ENCODE data around the gene CRELD2. TPM values are rescaled to one million over a fixed set of nuclear protein-coding genes. Genes with fewer than 3 reads are reported as not detected.

CRELD2 gene
- total RNA-seq, 2 experiments from 2014 or later: 15.2 to 16.4 TPM

DNA sequence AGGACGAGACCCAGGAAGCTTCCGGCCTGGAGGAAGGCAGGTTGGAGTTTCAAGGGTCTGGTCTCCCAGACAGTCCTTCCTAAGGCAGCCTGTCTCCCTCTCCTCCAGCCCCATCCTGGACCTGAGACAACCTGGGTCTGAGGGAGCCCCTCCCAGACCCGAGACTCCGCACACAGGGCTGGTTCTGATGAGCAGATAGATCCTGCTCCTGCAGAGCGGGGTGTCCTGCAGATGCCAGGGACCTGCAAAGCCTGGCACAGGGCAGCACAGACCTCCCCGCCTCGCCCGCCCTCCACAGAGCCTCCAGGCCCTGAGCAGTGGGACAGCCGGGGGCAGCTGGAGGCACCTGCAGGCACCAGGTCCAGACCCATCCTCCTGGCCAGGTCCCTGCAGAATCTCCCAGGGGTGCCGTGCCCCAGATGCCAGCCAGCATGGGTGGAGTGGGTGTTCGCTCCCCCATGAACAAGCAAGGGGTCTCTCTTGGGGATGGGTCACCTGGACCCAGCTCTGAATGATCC is 49.9 kb downstream of the CRELD2 start:
- intact Hi-C loops (cut with DNase I, micrococcal nuclease): no loop called here
- Mint-ChIP-seq H3K27ac (no peak overlapping the region), H3K9me3 (ENCODE audit: low read depth) (no peaks in the 10 kb centered on the region), H3K27me3 (no peaks in the 10 kb centered on the region), H3K4me1 (peaks cover 47% of the 10 kb centered on the region), H3K36me3 (ENCODE audit: low read depth) (peaks cover 17% of the 10 kb centered on the region), H3K4me3 (no peak overlapping the region)
- ATAC-seq: no peak
- POLR2A ChIA-PET: no interaction called here
- DNase-seq: peak; percentile 40
- CTCF ChIA-PET: no interaction called here

DNA sequence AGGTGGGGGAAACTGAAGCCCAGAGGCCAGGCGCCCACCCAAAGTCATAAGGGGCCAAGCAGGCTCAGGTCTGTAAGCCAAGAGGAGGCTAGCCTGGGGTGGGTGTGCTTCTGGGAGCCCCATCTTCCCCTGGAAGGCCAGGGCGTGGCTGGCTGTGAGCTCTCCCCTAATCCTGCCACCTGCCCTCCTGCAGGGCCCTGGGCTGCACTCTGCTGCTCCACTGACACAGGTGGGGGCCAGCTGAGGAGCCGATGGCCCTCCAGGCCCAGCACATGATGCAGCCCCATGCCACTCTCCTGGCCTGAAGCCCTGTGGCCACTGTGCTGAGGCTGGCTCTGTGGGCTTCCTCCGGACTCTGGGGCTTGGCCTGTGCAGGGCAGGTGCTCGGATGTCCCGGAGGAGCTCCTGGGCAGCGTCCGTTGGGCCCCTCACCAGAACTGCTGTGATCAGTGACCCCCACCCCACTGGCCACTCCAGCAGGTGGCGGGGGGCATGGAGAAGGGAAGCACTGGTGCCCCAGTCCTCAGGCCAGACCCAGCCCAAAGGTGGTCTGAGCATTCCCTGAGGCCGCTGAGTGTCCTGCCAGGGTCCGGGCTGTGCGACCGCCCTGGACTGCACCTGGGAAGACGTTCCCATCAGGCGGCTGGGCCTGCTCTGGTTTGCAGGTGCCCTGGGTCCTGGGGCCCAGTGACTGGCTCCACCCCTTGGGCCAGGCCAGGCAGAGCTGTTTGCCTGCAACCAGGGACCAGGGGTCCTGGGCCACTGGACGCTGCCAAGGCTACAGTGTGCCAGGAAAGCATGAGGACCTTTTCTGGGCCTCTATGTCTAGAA is 50.6 kb downstream of the CRELD2 start:
- Mint-ChIP-seq H3K4me3 (no peak overlapping the region), H3K36me3 (ENCODE audit: low read depth) (peaks cover 10% of the 10 kb centered on the region), H3K4me1 (peaks cover 43% of the 10 kb centered on the region), H3K27ac (no peak overlapping the region), H3K27me3 (no peaks in the 10 kb centered on the region), H3K9me3 (ENCODE audit: low read depth) (no peaks in the 10 kb centered on the region)
- POLR2A ChIA-PET: no interaction called here
- DNase-seq (no peak), ATAC-seq (no peak)
- CTCF ChIA-PET: no interaction called here
- intact Hi-C loops (cut with DNase I, micrococcal nuclease): no loop called here

DNA sequence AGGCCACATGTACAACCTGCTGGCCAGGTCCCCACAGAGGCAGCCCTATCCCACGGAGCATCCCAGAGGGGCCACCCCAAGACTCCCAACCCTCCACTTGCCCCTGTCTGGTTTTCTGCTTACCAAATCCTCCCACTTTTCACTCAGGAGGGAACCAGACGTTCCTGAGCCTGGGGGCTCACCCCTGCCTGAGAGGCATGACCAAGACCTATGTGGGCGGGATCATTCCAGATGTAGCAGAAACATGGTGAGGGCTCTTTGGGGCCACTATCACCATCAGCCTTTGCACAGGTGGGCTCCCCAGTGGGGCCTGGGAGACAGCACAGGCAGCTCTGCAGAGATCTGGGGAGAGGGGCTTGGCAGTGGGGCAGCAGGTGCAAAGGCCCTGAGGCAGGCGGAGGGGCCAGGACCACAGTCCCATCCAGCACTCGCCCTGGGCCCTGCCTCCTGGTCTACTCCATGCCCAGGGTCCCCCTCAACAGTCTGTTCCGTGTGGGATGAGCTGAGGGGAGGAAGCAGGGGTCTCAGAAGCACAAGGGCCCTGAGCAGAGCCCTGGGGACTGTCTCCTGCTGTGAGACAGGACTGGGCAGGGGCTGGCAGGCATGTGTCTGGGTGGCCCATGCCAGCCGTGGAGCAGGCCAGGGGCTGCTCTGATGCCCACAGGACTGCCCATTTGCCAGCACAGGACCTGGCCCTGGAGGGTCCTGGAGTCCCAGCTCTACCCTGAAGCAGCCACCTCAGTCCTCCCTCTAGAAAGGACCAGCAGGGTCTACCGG is 51.5 kb downstream of the CRELD2 start:
- Mint-ChIP-seq H3K4me1 (peaks cover 35% of the 10 kb centered on the region), H3K4me3 (no peak overlapping the region), H3K27me3 (no peaks in the 10 kb centered on the region), H3K36me3 (ENCODE audit: low read depth) (peaks cover 4% of the 10 kb centered on the region), H3K9me3 (ENCODE audit: low read depth) (no peaks in the 10 kb centered on the region), H3K27ac (peak overlapping the region; percentile 93)
- ChIA-PET POLR2A (no interaction called here), CTCF (no interaction called here)
- peak; percentile 16 for DNase-seq
- intact Hi-C loops (cut with DNase I, micrococcal nuclease): loop anchor here (2.0 to 5.0 kb wide), 5 partner anchors 33 to 221 kb away; partner anchors contain the start of gene ZBED4 (in 1 of the 2)
- peak; percentile 0 for ATAC-seq

DNA sequence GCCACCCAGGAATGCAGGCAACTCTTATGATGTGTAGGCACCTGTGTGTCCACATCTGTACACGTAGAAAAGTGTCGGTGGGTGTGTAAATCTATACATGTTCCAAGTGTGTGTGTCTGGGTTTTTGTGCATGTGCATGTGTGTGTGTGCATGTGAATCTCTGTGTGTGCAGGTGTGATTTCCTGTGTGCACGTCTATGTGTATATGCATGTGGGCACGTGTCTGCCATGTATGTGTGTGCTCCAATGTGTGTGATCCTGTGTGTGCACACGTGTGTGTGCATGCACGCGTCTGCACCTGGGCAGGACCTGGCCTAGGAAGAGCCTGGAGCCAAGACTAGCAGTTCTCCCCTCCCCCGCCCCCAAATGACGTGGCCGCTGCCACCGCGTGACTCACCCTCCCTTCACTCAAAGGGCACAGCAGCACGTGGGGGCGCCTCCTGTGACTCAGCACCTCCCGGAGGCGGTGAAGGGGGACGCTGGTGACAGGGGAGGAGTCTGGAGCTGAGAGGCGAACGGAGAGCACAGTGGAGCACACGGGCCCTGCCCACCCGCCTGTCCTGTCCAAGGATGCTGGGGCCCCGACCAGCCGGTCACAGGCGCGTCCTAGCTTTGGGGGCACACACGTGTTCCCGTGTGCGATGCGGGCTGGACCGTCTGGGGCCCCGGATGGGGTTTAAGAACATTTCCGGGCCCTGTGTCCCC is 52.2 kb downstream of the CRELD2 start:
- H3K27me3 Mint-ChIP-seq: no peaks in the 10 kb centered on the region
- ChIA-PET POLR2A (interaction anchor here (0.5 to 2.5 kb wide), 4 partner anchors 8 to 650 kb away, joined by 3 to 21 read pairs (median 3); no protein-coding TSS in a partner anchor), CTCF (interaction anchor here (0.7 to 1.3 kb wide), 2 partner anchors 38 to 60 kb away, joined by 3 to 4 read pairs; no protein-coding TSS in a partner anchor)
- peaks cover 6% of the 10 kb centered on the region for H3K36me3 Mint-ChIP-seq (ENCODE audit: low read depth)
- H3K4me3 Mint-ChIP-seq: no peak overlapping the region
- peak; percentile 87 for ATAC-seq
- intact Hi-C loops (cut with DNase I, micrococcal nuclease): loop anchor here (2.0 to 5.0 kb wide), 5 partner anchors 34 to 220 kb away; partner anchors contain the start of gene ZBED4 (in 1 of the 2)
- peaks cover 4% of the 10 kb centered on the region for H3K9me3 Mint-ChIP-seq (ENCODE audit: low read depth)
- DNase-seq: peak; percentile 99
- H3K27ac Mint-ChIP-seq: peak overlapping the region; percentile 93
- H3K4me1 Mint-ChIP-seq: peaks cover 38% of the 10 kb centered on the region

DNA sequence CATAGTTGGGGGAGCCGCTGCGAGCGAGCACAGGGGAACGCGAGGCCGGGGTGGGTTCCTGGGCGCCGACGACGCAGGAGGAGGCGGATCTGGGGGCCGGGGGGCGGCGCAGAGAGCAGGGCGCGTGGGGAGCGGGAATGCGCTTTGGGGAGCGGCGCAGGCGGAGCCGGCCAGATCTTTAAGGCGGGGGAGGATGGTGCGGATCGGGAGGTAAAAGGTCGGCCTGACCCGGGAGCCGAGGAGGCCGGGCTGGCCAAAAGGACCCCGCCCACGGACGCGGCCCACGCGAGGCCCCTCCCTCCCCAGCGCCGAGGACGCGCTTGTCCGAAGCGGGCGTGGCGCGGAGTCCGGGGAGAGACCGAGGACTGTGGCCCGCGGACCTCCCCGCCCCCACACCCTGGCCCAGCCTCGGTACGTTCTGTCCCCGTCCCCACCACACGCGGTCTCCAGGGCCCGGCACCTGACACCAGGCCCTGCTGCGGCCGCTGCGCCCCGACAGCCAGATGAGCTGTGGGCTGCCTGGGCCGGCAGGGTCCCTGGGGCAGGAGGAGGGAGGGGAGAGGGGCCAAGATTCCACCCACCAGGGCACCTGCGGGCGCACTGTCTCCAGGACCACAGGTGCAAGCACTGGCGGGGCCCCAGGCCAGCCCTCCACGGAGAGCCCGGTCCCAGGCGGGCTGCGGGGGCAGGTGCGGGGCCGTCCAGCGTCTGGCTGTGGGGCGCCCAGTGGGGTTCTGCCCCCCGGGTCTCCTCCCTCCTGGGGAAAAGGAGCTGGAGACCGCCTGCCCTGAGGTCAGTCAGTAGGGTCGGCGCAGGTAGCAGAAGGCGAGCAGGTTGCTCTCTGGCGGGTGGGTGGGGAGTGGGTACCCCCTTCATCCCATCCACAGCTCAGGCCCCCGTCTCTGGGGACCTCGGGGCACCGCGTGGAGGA is 53.1 kb downstream of the CRELD2 start:
- intact Hi-C loops (cut with DNase I, micrococcal nuclease): loop anchor here (2.0 to 5.0 kb wide), 5 partner anchors 35 to 219 kb away; partner anchors contain the start of gene ZBED4 (in 1 of the 2)
- DNase-seq: peak; percentile 90
- ATAC-seq: peak; percentile 49
- ChIA-PET POLR2A (interaction anchor here (0.6 to 2.5 kb wide), 6 partner anchors 9 to 649 kb away, joined by 3 to 21 read pairs (median 4); no protein-coding TSS in a partner anchor), CTCF (interaction anchor here (0.6 to 1.3 kb wide), 4 partner anchors 10 to 59 kb away, joined by 3 to 5 read pairs (median 4); no protein-coding TSS in a partner anchor)
- peak overlapping the region; percentile 93 for H3K27ac Mint-ChIP-seq
- H3K36me3 Mint-ChIP-seq (ENCODE audit: low read depth): peaks cover 6% of the 10 kb centered on the region
- no peak overlapping the region for H3K4me3 Mint-ChIP-seq
- peaks cover 4% of the 10 kb centered on the region for H3K9me3 Mint-ChIP-seq (ENCODE audit: low read depth)
- peaks cover 38% of the 10 kb centered on the region for H3K4me1 Mint-ChIP-seq
- H3K27me3 Mint-ChIP-seq: no peaks in the 10 kb centered on the region

DNA sequence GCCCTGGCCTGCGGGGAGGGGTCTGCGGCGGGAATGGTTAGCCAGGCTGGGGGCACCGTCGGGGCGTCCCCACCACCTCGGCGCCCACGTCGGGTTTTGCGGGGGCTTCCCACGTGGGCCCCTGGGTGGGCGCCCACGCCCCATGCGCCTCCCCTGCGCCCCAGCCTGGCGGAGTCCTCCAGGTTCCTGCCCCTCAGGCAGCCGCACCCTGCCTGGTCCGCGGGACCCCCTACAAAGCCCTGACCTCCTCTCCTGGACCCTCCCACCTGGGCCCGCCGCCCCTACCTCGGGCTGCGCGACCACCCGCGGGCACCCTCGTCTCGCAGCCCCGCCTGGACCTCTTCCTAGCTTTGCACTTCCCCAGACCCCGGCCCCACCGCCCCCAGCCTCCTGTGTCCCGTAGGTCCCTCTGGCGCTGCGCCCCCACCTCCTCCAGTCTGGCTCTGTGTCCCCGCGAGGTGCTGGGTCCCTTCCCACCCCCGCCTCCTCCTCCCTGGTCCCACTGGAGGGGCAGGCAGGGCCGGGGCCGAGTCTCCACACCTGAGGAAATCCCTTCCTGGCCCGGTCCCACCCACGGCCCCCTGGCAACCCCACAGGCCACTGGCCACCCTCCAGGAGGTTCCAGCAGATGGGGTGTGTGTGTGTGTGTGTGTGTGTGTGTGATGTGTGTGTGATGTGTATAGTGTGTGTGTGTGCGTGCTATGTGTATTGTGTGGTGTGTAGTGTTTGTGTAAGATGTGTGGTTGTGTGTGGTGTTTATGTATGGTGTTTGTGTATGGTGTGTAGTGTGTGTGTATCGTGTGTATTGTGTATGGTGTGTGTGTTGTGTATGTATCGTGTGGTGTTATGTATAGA is 54.0 kb downstream of the CRELD2 start:
- no peak for ATAC-seq
- Mint-ChIP-seq H3K27ac (no peak overlapping the region), H3K36me3 (ENCODE audit: low read depth) (peaks cover 9% of the 10 kb centered on the region), H3K4me1 (peaks cover 38% of the 10 kb centered on the region), H3K9me3 (ENCODE audit: low read depth) (peaks cover 4% of the 10 kb centered on the region), H3K4me3 (no peak overlapping the region), H3K27me3 (no peaks in the 10 kb centered on the region)
- CTCF ChIA-PET: interaction anchor here (0.6 to 0.8 kb wide), 2 partner anchors 11 to 42 kb away, joined by 3 to 5 read pairs; no protein-coding TSS in a partner anchor
- intact Hi-C loops (cut with DNase I, micrococcal nuclease): loop anchor here in 1 of 2 experiments (5.0 kb wide), 1 partner anchor 205 kb away; no protein-coding TSS in a partner anchor
- peak; percentile 62 for DNase-seq
- POLR2A ChIA-PET: interaction anchor here (0.6 to 2.5 kb wide), 4 partner anchors 10 to 120 kb away, joined by 4 to 21 read pairs (median 6); no protein-coding TSS in a partner anchor

DNA sequence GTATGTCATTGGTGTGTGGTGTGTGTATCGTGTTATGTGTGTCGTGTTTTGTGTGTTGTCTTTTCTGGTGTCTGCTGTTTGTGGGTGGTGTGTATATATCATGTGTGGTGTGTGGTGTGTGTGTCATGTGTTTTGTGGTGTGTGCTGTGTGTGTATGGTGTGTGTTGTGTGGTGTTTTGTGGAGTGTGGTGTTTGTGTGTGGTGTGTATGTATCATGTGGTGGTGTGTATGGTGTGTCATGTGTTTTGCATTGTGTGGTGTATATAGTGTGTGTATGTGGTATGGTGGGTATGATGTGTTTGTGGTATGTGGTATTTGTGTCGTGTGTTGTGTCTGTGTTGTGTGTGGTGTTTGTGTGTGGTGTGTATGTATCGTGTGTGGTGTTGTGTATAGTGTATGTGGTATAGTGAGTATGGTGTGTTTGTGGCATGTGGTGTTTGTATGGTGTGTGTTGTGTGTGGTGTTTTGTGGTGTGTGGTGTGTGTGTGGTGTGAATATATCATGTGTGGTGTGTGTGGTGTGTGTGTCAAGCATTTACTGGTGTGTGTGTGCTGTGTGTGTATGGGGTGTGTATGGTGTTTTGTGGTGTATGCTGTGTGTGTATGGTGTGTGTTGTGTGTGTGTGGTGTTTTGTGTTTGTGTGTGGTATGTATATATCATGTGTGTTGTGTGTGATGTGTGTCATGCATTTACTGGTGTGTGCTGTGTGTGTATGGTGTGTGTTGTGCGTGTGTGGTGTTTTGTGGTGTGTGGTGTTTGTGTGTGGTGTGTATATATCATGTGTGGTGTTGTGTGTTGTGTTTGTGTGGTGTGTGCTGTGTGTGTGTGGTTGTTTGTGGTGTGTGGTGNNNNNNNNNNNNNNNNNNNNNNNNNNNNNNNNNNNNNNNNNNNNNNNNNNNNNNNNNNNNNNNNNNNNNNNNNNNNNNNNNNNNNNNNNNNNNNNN is 54.9 kb downstream of the CRELD2 start:
- Mint-ChIP-seq H3K4me3 (no peak overlapping the region), H3K27ac (no peak overlapping the region), H3K36me3 (ENCODE audit: low read depth) (peaks cover 13% of the 10 kb centered on the region), H3K27me3 (no peaks in the 10 kb centered on the region), H3K4me1 (peaks cover 37% of the 10 kb centered on the region), H3K9me3 (ENCODE audit: low read depth) (peaks cover 4% of the 10 kb centered on the region)
- CTCF ChIA-PET: no interaction called here
- intact Hi-C loops (cut with DNase I, micrococcal nuclease): loop anchor here in 1 of 2 experiments (5.0 kb wide), 1 partner anchor 206 kb away; no protein-coding TSS in a partner anchor
- peak; percentile 21 for DNase-seq
- no peak for ATAC-seq
- POLR2A ChIA-PET: no interaction called here

DNA sequence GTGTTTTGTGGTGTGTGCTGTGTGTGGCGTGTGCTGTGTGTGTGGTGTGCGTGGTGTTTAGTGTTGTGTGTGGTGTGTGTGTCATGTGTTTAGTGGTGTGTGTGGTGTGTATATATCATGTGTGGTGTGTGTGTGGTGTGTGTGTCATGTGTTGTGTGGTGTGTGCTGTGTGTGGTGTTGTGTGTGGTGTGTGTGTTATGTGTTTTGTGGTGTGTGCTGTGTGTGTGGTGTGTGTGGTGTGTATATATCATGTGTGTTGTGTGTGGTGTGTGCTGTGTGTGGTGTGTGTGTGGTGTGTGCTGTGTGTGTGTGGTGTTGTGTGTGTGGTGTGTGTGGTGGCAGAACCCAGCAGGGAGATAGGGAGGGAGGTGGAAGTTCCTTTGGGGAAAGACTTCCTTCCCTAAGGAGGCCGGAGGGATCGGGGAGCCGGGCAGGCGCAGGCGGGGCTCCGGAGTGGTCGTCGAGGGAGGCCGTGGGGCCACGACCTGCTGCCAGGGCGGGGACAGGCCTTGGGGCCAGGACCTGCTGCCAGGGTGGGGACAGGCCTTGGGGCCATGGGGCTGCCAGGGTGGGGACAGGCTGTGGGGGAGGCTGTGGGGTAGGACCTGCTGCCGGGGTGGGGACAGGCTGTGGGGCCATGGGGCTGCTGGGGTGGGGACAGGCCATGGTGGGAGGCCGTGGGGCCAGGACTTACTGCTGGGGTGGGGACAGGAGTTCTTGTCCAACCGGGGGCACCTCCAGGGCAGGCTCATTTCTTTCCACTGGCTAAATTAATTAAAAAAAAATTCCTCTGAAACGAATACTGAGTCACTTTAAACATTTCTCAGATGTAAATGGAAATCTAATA is 57.3 kb downstream of the CRELD2 start:
- Mint-ChIP-seq H3K9me3 (ENCODE audit: low read depth) (peaks cover 15% of the 10 kb centered on the region), H3K36me3 (ENCODE audit: low read depth) (peaks cover 34% of the 10 kb centered on the region), H3K4me3 (peak overlapping the region; percentile 60), H3K27ac (peak overlapping the region; percentile 95), H3K27me3 (no peaks in the 10 kb centered on the region), H3K4me1 (peaks cover 40% of the 10 kb centered on the region)
- peak; percentile 82 for DNase-seq
- ChIA-PET CTCF (interaction anchor here (0.6 to 2.8 kb wide), 9 partner anchors 8 to 552 kb away, joined by 3 to 9 read pairs (median 3); no protein-coding TSS in a partner anchor), POLR2A (interaction anchor here (0.7 to 1.1 kb wide), 4 partner anchors 40 to 50 kb away, joined by 3 to 5 read pairs (median 3); no protein-coding TSS in a partner anchor)
- peak; percentile 54 for ATAC-seq
- intact Hi-C loops (cut with DNase I, micrococcal nuclease): loop anchor here (2.0 to 5.0 kb wide), 5 partner anchors 13 to 557 kb away; partner anchors contain the start of gene TYMP (in 1 of the 2)

All from activated CD4-positive, alpha-beta T cell treated with anti-CD3 and anti-CD28 coated beads for 36 hours (primary cell).